ENCODE results near the gene BRMS1L. TPM values are rescaled to one million over a fixed set of nuclear protein-coding genes. Genes with fewer than 3 reads are reported as not detected.

The BRMS1L gene
- total RNA-seq, 1 experiment from 2014 or later, result 11.4 TPM

DNA sequence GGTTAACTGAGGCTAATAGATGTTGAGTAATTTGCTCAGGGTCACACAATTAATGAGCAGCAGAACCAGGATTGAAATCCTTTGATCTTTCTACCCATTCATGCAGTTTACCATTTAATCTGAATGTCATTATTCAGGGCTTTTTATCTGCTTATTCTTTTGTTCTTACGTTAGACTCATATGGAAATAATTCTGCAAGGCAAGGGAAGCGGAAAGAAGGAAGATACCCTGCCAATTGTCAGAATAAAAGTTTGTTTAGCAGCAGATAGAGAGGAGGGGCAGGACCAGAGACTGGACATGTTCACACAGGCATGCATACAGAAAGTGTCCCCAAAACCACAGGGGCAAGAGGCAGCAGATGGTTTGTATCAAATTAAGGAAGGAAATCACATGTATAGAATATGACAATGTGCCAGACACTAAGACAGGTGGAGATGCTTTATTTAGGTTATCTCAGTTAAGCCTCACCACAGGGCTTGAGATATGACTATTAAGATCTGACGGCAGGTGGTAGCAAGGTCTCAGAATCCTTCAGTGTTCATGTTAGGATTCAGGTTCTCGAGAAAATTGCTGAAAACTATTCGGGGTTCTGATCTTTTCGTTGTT lies 29.8 kb downstream of the BRMS1L start:
- no peak overlapping the region for H3K4me3 Mint-ChIP-seq (ENCODE audit: unreplicated experiment)

DNA sequence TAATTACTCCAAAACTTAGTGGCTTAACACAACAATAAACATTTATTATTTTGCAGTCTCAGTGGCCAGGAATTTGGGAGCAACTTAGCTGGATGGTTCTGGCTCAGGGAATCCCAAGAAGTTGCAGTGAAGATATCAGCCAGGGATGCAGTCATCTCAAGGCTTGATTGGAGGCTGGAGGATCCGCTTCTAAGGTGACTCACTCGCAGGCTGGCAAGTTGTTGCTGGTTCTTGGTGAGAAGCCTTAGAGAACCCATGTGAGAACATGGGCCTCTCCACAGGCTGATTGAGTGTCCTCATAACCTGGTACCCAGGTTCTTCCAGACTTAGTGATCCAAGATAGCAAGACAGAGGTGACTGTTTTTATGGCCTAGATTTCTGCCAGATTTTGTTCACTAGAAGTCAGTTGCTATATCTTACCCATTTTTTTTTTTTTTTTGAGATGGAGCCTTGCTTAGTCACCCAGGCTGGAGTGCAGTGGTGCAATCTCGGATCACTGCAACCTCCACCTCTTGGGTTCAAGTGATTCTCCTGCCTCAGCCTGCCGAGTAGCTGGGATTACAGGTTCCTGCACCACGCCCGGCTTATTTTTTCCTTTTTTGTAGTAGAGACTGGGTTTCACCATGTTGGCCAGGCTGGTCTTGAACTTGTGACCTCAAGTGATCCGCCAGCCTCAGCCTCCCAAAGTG lies 32.5 kb downstream of the BRMS1L start:
- H3K36me3 Mint-ChIP-seq (ENCODE audit: insufficient read depth, unreplicated experiment), result no peaks in the 10 kb centered on the region
- H3K27me3 Mint-ChIP-seq (ENCODE audit: insufficient read depth, unreplicated experiment), result no peaks in the 10 kb centered on the region
- BruUV-seq (replicated peaks), result no TSS peak
- no peaks in the 10 kb centered on the region for H3K4me1 Mint-ChIP-seq (ENCODE audit: low read depth, unreplicated experiment)
- no peak overlapping the region for H3K4me3 ChIP-seq (ENCODE audit: low read depth, low read length)
- no peak for DNase-seq
- TF ChIP-seq, protein P1, sequence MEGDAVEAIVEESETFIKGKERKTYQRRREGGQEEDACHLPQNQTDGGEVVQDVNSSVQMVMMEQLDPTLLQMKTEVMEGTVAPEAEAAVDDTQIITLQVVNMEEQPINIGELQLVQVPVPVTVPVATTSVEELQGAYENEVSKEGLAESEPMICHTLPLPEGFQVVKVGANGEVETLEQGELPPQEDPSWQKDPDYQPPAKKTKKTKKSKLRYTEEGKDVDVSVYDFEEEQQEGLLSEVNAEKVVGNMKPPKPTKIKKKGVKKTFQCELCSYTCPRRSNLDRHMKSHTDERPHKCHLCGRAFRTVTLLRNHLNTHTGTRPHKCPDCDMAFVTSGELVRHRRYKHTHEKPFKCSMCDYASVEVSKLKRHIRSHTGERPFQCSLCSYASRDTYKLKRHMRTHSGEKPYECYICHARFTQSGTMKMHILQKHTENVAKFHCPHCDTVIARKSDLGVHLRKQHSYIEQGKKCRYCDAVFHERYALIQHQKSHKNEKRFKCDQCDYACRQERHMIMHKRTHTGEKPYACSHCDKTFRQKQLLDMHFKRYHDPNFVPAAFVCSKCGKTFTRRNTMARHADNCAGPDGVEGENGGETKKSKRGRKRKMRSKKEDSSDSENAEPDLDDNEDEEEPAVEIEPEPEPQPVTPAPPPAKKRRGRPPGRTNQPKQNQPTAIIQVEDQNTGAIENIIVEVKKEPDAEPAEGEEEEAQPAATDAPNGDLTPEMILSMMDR (IDR thresholded peaks at IDR 0.05; ENCODE audit: insufficient read depth in 1 of 2, low read depth in 1 of 2, low read length in 1 of 2, severe bottlenecking in 1 of 2, unreplicated experiment in 1 of 2), result no peak
- no peak overlapping the region for H3K27ac Mint-ChIP-seq (ENCODE audit: unreplicated experiment)
- CTCF ChIA-PET, result no interaction called here
- H3K4me1 ChIP-seq, result no peaks in the 10 kb centered on the region
- H3K4me3 Mint-ChIP-seq (ENCODE audit: unreplicated experiment), result no peak overlapping the region
- POLR2A ChIA-PET, result no interaction called here
- no peaks in the 10 kb centered on the region for H3K9me3 Mint-ChIP-seq (ENCODE audit: unreplicated experiment)
- no peaks in the 10 kb centered on the region for H3K9me3 ChIP-seq
- no peaks in the 10 kb centered on the region for H3K27me3 ChIP-seq (replicated peaks; ENCODE audit: control insufficient read depth, insufficient read depth, low read length)
- intact Hi-C loops (cut with micrococcal nuclease; ENCODE audit: unreplicated experiment), result no loop called here
- H3K36me3 ChIP-seq (ENCODE audit: control insufficient read depth, insufficient read depth, low read length), result no peaks in the 10 kb centered on the region

More for the DNA sequence above, 29.8 kb downstream of the BRMS1L start:
- DNase-seq, result no peak
- Mint-ChIP-seq H3K27ac (ENCODE audit: unreplicated experiment) (no peak overlapping the region), H3K9me3 (ENCODE audit: unreplicated experiment) (peaks cover 13% of the 10 kb centered on the region), H3K4me1 (ENCODE audit: low read depth, unreplicated experiment) (no peaks in the 10 kb centered on the region), H3K27me3 (ENCODE audit: insufficient read depth, unreplicated experiment) (no peaks in the 10 kb centered on the region), H3K36me3 (ENCODE audit: insufficient read depth, unreplicated experiment) (peaks cover 6% of the 10 kb centered on the region)
- ChIA-PET POLR2A (no interaction called here), CTCF (no interaction called here)
- Histone ChIP-seq H3K27me3 (replicated peaks; ENCODE audit: control insufficient read depth, insufficient read depth, low read length) (no peaks in the 10 kb centered on the region), H3K4me1 (no peaks in the 10 kb centered on the region), H3K4me3 (ENCODE audit: low read depth, low read length) (no peak overlapping the region), H3K9me3 (no peaks in the 10 kb centered on the region; the same call in 1 of the 2 replicates), H3K36me3 (ENCODE audit: control insufficient read depth, insufficient read depth, low read length) (no peaks in the 10 kb centered on the region)
- intact Hi-C loops (cut with micrococcal nuclease; ENCODE audit: unreplicated experiment), result no loop called here
- TF ChIP-seq, protein P1 (IDR thresholded peaks at IDR 0.05; ENCODE audit: insufficient read depth in 1 of 2, low read depth in 1 of 2, low read length in 1 of 2, severe bottlenecking in 1 of 2, unreplicated experiment in 1 of 2), result no peak
- BruUV-seq (replicated peaks), result no TSS peak

DNA sequence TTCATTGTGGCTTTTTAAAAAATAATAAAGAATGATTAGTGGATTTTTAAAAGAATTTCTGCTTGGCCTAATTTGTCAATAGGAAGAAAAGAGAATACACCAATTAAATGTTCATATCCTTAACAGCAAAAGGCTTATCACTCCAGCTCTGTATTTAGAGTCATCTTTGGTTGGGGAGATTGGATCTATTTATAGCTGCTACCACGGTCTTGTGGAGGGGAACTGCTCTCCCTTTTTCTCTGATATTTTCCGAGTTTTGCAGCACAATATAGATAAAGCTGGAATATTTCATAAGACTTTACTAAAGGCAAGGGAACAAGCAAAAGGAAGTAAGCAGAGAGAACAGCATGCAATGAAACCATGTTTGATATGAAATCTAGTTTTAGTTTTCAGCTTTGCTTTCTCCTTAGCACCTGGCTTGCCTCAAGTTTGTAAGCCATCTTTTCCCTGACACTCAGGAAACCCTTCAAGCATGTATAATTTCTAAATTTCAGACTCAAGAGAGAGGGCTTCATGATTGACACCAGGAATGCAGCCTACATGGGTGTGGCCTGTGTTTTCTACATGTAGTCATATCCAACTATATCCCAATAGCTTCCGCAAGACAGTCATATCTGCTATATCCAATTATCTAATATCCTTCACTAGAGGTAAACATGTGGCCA lies 35.2 kb downstream of the BRMS1L start:
- Histone ChIP-seq H3K4me1 (no peaks in the 10 kb centered on the region), H3K9me3 (no peaks in the 10 kb centered on the region), H3K4me3 (ENCODE audit: low read depth, low read length) (no peak overlapping the region), H3K36me3 (ENCODE audit: control insufficient read depth, insufficient read depth, low read length) (no peaks in the 10 kb centered on the region), H3K27me3 (replicated peaks; ENCODE audit: control insufficient read depth, insufficient read depth, low read length) (no peaks in the 10 kb centered on the region)
- Mint-ChIP-seq H3K27me3 (ENCODE audit: insufficient read depth, unreplicated experiment) (no peaks in the 10 kb centered on the region), H3K27ac (ENCODE audit: unreplicated experiment) (no peak overlapping the region), H3K9me3 (ENCODE audit: unreplicated experiment) (no peaks in the 10 kb centered on the region), H3K4me1 (ENCODE audit: low read depth, unreplicated experiment) (no peaks in the 10 kb centered on the region), H3K4me3 (ENCODE audit: unreplicated experiment) (no peak overlapping the region), H3K36me3 (ENCODE audit: insufficient read depth, unreplicated experiment) (no peaks in the 10 kb centered on the region)
- POLR2A ChIA-PET, result no interaction called here
- intact Hi-C loops (cut with micrococcal nuclease; ENCODE audit: unreplicated experiment), result no loop called here
- no TSS peak for BruUV-seq (replicated peaks)
- no peak for DNase-seq
- CTCF ChIA-PET, result no interaction called here
- TF ChIP-seq, protein P1 (IDR thresholded peaks at IDR 0.05; ENCODE audit: insufficient read depth in 1 of 2, low read depth in 1 of 2, low read length in 1 of 2, severe bottlenecking in 1 of 2, unreplicated experiment in 1 of 2), result no peak
